Measurements from ENCODE around the gene SOCS3.

The SOCS3 gene

DNA sequence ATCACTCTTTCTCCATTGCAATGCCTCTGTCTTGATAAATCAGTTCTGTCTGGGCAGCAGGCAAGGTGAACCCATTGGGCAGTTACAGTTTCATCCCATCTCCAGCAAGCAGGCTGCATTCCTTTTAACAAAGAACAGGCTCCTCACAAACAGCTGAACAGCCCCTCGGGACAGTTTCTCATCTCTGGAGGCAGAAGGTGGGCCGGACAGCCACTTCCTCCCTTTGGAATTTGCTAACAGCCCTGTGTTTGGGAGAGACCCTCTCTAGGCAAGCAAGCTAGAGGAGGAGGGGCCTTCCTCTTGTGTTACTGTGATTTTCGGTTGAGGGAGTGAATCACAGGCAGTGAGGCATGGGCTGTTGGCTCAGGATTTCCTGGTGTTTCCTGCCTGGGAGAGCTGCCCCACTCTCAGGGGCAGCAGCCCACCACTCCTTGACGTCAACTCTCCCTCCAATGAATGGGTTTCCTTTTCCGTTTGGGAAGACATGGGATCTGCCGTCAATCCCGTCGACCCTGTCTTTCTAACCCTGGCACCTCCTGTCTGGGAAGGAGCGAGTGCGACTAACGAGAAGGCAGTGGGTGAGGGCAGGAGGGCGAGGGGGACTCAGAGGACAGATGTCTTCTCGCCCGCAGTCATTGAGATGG, 14.9 kb upstream of the SOCS3 start:
- Histone ChIP-seq H3K4me3 (ENCODE audit: low read depth, low read length) (no peak overlapping the region), H3K4me1 (peaks cover 2% of the 10 kb centered on the region), H3K36me3 (no peaks in the 10 kb centered on the region), H3K27me3 (no peaks in the 10 kb centered on the region), H3K9me3 (no peaks in the 10 kb centered on the region)
- TF ChIP-seq, protein P1, sequence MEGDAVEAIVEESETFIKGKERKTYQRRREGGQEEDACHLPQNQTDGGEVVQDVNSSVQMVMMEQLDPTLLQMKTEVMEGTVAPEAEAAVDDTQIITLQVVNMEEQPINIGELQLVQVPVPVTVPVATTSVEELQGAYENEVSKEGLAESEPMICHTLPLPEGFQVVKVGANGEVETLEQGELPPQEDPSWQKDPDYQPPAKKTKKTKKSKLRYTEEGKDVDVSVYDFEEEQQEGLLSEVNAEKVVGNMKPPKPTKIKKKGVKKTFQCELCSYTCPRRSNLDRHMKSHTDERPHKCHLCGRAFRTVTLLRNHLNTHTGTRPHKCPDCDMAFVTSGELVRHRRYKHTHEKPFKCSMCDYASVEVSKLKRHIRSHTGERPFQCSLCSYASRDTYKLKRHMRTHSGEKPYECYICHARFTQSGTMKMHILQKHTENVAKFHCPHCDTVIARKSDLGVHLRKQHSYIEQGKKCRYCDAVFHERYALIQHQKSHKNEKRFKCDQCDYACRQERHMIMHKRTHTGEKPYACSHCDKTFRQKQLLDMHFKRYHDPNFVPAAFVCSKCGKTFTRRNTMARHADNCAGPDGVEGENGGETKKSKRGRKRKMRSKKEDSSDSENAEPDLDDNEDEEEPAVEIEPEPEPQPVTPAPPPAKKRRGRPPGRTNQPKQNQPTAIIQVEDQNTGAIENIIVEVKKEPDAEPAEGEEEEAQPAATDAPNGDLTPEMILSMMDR (IDR thresholded peaks at IDR 0.05; ENCODE audit: low read depth, low read length), result no peak
- no peak for DNase-seq

DNA sequence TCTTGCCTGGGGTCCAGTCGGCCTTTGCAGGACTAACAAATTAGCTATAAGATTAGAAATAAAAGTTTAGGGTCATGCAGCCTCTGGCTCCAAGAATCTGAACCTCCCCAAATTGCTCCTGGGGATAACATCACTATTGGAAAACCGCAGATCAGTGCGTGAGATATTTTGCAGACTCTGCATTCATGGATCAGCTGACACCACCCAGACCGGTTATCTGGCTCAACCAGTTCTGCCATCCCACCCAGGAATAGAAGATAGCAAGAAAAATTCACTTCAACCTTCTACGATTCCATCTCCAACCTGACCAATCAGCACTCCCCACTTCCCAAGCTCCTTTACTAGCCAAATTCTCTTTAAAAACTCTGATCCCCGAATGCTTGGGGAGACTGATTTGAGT, 14.3 kb upstream of the SOCS3 start:
- peaks cover 6% of the 10 kb centered on the region for H3K4me1 ChIP-seq
- TF ChIP-seq, protein P1 (IDR thresholded peaks at IDR 0.05; ENCODE audit: low read depth, low read length), result no peak
- H3K4me3 ChIP-seq (ENCODE audit: low read depth, low read length), result no peak overlapping the region
- H3K36me3 ChIP-seq, result no peaks in the 10 kb centered on the region
- H3K9me3 ChIP-seq, result no peaks in the 10 kb centered on the region
- DNase-seq, result no peak
- H3K27me3 ChIP-seq, result no peaks in the 10 kb centered on the region

DNA sequence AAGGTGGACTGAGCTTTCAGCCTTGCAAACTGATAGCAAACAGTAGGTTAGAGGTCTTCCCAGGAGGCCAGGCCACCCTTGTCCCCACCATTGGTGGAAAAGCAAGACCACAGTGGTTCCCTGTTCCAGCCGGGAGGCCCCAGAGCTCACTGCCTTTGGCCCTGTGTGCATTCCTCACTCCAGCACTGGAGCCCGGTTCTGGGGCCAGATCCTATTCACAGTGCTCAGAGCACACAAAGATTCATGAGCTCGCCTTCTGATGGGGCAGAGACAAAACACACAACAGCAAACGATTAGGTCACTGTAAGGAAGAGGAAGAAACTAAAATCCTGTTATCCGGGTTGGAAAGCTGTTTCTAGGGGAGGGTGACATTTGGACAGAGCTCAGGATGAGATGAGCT, 13.0 kb upstream of the SOCS3 start:
- Histone ChIP-seq H3K27me3 (no peaks in the 10 kb centered on the region), H3K4me1 (peaks cover 6% of the 10 kb centered on the region), H3K4me3 (ENCODE audit: low read depth, low read length) (no peak overlapping the region), H3K36me3 (no peaks in the 10 kb centered on the region), H3K9me3 (no peaks in the 10 kb centered on the region)
- DNase-seq, result no peak
- TF ChIP-seq, protein P1 (IDR thresholded peaks at IDR 0.05; ENCODE audit: low read depth, low read length), result no peak

GRCh38 chr17:78371056-78371455, 11.2 kb upstream of the SOCS3 start:
- DNase-seq, result no peak
- H3K36me3 ChIP-seq, result no peaks in the 10 kb centered on the region
- H3K9me3 ChIP-seq, result no peaks in the 10 kb centered on the region
- no peaks in the 10 kb centered on the region for H3K27me3 ChIP-seq
- TF ChIP-seq, protein P1 (IDR thresholded peaks at IDR 0.05; ENCODE audit: low read depth, low read length), result no peak
- no peak overlapping the region for H3K4me3 ChIP-seq (ENCODE audit: low read depth, low read length)
- H3K4me1 ChIP-seq, result peaks cover 9% of the 10 kb centered on the region

GRCh38 chr17:78369791-78370381, 10.0 kb upstream of the SOCS3 start:
- Histone ChIP-seq H3K4me3 (ENCODE audit: low read depth, low read length) (no peak overlapping the region), H3K36me3 (no peaks in the 10 kb centered on the region), H3K4me1 (peaks cover 10% of the 10 kb centered on the region), H3K27me3 (no peaks in the 10 kb centered on the region), H3K9me3 (no peaks in the 10 kb centered on the region)
- DNase-seq, result peak; percentile 27
- TF ChIP-seq, protein P1 (IDR thresholded peaks at IDR 0.05; ENCODE audit: low read depth, low read length), result no peak

- H3K27me3 ChIP-seq, result no peaks in the 10 kb centered on the region
Observed at GRCh38 chr17:78368854-78369495, 9.1 kb upstream of the SOCS3 start.

More at GRCh38 chr17:78368854-78369495, 9.1 kb upstream of the SOCS3 start:
- Histone ChIP-seq H3K9me3 (no peaks in the 10 kb centered on the region), H3K4me3 (ENCODE audit: low read depth, low read length) (no peak overlapping the region), H3K36me3 (no peaks in the 10 kb centered on the region), H3K4me1 (peaks cover 10% of the 10 kb centered on the region)
- TF ChIP-seq, protein P1 (IDR thresholded peaks at IDR 0.05; ENCODE audit: low read depth, low read length), result no peak
- DNase-seq, result no peak
